Fibroblast of peridontal ligament (primary cell): ENCODE data around the gene PROX2.

Experiments used
- DNase-seq: peaks from one replicate; pipeline ENCODE4 v3.0.0-alpha.2; 2010; ENCODE audit errors: extremely low read depth

PROX2 gene

DNA sequence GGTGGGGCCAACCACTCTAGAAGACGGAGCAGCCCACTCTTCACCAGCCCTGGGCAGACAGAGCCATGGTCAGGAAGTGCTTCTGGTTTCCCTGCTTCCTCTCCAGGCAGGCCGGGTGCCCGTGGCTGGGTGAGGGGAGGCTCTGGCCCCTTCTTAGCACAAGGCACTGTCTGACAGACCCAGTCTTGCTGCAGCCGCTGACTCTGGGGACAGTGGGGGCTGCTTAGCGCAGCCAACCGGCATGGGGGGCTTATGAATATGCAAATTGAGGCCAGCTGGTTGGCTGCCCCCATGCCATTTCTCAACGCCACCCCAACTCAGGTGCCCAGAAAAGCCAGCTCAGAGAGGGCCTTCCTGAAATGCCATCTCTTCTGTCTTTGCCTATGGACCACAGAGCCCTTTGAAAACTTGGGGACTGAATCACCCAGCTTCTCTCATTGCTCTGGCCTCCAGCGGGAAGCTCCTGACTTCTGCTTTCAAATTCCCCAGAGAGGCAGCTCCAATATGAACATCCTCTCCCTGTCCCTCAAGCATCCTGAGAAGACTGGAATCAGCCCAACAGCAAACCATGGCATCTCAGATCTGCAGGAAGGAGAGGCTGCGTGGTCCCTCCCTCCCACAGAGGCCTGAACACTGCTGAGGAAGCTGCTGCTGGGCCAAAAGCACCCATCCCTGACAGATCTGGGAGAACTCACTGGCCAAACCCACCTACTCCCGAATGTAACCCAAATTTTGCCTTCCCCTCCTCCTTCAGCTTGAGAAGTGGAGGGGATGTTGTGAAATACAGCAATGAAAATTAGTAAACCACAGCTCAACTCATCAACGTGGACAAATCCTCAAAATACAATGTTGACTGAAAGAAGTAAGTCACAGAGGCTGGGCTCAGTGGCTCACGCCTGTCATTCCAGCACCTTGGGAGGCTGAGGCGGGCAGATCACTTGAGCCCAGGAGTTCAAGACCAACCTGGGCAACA is at the start of gene PROX2:
PROX2 (minus strand) TSS at position 205 of the 973 bp plus-strand sequence. CDS start 12,311 bp downstream, outside the sequence.
- peak; percentile 38 for DNase-seq

DNA sequence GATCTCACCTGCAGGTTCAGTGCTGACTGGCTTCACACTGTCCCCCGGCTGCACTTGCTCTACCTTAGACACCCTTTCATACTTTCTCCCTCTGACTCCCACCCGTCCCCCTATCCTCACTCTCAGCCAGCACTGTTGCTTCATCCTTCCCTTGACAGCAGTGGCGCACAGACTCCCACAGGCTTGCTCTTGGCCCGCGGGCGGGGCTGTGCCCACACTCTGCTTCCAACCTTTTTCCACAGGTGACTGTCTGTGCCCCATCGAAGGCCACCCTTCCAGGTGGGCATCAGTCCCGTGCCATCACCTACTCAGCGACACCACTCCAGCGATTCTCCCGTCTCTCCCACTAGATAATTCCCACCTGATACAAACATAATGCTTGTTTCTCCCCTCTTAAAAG is 48.1 kb upstream of the PROX2 start:
- no peak for DNase-seq

DNA sequence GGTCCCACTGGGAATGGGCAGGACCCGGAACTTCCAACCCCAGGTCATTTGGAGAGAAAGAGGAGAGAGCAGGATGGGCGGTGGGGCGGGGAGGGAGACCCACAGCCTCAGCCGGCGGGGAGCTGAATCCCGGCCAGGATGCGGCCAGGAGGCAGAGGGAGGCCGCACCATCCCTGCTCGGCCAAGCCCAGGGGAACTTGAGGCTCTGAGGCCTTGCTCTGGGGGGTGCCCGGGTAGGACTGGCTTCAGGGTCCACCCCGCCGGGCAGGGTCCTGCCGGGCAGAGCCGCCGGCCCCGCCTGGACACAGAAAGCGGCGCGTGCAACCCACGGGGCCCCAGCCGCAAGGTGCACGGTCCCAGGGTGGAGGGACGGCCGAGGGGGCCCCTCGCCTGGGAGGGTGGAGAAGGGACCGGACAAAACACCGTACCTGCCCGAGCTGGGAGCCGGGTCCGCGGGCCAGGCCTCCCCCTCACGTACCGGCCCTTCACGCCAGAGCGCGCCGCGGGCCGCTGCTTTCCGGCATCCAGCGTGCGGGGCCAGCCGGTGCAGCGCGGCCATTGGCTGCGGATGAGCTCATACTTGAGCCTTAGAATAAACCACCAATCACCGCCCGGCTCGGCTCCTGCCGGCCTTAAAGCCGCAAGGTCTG is 46.9 kb upstream of the PROX2 start, which contains the start of gene RPS6KL1:
RPS6KL1 (minus strand) TSS at position 509 of the 650 bp plus-strand sequence. CDS start 1,719 bp downstream, outside the sequence.
- DNase-seq, result peak; percentile 57

DNA sequence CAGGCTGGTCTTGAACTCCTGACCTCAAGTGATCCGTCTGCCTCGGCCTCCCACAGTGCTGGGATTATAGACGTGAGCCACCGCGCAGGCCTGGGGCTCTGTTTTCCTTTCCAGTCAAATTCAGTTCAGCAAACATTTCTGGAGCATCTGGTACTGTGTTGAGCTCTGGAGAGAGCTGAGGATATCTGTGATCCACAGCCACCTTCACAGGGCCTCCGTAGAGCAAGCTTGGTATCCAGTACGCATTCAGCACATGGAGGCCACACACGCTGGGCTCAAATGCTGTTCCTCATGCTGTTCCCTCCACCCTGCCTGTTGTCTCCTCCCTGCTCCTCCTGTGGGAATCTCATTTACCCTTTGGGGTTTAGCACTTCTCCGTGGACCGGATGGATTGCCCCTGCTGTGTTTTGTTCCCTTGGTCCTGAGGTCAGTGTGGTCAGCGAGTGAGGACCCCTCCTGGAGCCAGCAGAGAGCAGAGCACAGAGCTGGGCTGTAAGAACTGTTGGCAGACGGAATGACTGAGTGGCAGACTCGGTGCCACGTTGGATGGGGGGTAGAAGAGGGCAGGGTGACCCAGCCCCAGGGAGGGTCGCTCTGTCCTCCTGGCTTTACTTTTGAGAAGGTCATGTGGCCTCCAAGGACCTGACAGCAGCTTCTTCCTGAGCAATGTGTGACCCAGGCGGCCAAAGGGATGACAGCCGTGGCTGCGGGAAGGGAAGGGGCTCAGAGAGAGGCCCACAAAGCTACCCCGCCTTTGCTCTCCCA is 46.2 kb upstream of the PROX2 start:
- DNase-seq, result no peak

GRCh38 chr14:74921053-74921620 is 45.2 kb upstream of the PROX2 start:
- DNase-seq, result no peak

DNA sequence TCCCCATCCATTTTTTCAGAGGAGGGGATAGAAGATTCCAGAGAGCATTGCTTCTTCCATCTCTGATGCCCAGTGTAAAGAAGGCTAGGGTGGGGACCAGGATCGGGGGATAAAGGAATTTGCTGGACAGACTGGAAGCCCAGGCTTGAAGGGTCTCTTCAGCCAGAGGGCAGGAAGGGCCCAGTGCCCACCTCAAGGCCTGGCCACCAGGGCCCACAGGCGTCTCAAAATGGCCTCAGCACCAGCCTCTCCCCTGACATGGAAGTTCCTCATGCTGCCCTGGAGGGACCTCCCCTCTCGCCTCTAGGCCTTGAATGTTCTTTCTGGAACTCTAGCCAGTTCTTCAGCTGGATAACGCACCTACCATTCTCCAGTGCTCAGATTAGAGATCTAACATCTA is 44.3 kb upstream of the PROX2 start:
- no peak for DNase-seq

GRCh38 chr14:74919421-74920165 is 43.6 kb upstream of the PROX2 start:
- DNase-seq, result peak; percentile 24

DNA sequence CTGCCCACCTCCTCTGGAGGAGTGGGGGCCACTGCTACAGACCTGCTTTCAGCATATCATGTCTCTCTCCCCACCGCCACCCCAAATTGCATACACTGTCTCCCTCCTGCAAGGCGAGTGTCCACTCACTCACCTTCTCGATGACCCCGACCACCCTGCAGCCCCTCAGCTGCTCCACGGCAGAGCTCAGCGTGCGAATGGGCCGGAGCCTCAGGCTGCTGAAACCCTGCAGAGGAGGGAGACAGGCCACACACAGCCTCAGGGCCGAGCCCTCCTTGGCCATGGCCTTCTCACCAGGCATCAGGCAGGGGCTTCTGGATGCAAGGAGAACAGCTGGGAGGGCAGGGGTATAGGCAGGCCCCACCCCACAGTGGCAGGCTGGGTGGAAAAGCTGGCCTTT is 42.4 kb upstream of the PROX2 start:
- no peak for DNase-seq

DNA sequence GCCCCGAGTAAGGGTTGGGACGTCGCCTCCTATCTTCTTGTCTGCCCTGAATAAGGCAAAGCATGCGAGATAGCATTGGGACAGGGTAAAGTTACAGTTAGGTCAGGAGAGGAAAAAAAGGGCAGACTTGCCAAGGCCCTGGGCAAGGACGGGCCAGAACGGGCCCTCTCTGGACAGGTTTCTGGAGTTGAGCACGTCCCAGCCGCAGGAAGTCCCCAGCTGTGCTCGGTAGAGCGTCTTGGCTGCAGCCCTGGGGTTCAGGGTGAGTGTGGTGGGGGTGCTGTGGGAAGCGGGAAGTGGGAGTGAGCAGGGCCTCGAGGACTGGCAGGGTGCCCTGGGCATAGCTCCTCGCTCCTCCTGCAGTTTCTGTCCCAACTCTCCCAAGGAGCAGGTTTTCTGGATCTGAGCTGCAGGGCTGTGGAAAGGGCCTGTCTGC is 41.7 kb upstream of the PROX2 start:
- no peak for DNase-seq

- DNase-seq, result no peak
These were observed 41.2 kb upstream of the PROX2 start for GRCh38 chr14:74917178-74917543.

- no peak for DNase-seq
These were observed 39.9 kb upstream of the PROX2 start for GRCh38 chr14:74915826-74916225.

GRCh38 chr14:74915426-74915825 is 39.5 kb upstream of the PROX2 start:
- no peak for DNase-seq

- peak; percentile 87 for DNase-seq
These were observed 38.1 kb upstream of the PROX2 start for GRCh38 chr14:74913986-74914573.

GRCh38 chr14:74913393-74913910 is 37.5 kb upstream of the PROX2 start:
- no peak for DNase-seq

DNA sequence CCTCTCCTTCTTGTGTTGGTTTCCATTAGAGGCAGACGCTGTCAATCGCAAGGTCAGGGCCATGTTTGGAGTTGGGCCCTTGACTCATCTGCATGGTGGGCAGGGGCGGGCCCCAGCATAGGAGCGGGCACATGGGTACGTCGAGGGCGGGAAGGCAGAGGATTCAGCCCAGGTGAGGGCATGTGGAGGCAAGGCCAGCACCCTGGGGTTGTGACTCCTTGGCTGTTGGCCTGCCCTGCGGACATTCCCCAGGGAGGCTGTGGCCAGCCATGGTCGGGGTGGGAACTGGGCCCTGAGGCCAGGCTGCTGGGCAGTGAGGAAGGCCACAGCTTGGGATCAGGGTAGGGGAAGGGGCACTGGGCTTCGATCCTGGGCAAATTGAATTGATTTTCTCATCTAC is 36.9 kb upstream of the PROX2 start:
- no peak for DNase-seq

DNA sequence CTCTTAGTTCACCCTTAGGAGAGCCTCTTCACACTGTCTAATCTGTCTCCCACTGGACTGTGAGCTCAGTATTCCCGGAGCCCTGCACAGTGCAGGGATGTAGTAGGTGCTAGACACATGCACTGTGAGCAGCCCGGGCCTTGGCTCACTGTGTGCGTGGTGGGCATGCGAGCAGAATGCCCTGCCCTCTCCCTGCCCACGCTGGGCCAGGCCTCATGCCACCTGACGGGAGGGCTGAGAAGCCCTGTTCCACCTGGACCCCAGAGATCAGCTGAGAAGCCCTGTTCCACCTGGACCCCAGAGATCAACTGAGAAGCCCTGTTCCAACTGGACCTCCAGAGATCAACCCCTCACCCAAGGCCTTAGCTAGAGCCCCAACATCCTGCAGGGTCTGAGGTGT is 36.2 kb upstream of the PROX2 start:
- DNase-seq, result no peak

DNA sequence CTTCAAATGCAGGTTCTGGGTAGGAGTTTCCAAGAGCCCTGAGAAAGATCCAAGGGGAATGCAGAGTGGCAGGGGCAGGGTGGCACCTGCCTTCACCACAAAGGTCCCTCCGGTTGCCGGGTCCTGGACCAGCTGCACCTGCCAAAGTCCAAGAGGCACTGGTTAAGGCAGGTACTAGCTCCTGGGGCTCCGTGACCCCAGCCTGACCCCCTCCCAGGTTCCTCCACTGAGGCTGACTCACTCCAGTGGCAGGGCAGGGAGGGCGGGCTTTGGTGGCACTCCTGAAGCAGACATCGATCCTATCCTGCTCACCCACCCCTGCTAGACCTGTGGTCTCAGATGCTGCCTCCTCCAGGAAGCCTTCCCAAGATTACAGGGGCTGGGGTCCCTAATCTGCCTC is 35.8 kb upstream of the PROX2 start:
- no peak for DNase-seq

DNA sequence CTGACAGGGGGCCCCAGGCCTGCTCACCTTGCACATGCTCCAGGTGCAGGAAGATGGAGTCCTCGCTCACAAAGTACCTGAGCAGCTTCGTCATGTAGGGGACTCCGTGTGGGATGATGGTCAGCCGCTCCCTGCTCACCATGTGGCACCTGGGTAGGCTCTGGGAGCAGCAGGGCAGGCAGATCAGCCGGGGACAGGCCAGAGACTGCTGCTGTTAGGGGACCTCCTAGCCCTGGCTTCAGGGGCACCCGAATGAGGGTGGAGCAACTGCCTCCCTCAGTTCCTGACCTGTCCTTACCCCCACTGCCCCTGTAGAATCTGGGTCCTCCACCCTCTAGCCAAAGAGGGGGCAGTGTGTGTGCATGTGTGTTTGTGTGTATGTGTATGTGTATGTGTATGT is 35.3 kb upstream of the PROX2 start:
- DNase-seq, result no peak

- no peak for DNase-seq
These were observed 34.6 kb upstream of the PROX2 start for GRCh38 chr14:74910556-74910955.

GRCh38 chr14:74909911-74910310 is 34.0 kb upstream of the PROX2 start:
- DNase-seq, result no peak
